ENCODE measurements around the gene FGFR1OP2.

The FGFR1OP2 gene

GRCh38 chr12:27005495-27005894, 67.2 kb downstream of the FGFR1OP2 start:
- DNase-seq = no peak

GRCh38 chr12:27006797-27007467, 68.7 kb downstream of the FGFR1OP2 start:
- DNase-seq = no peak

- DNase-seq = no peak
Observed at GRCh38 chr12:27008081-27008480, 69.8 kb downstream of the FGFR1OP2 start.

- DNase-seq = no peak
Observed at GRCh38 chr12:27009881-27010301, 71.6 kb downstream of the FGFR1OP2 start.

GRCh38 chr12:27012239-27012981, 74.1 kb downstream of the FGFR1OP2 start:
- no peak for DNase-seq

- no peak for DNase-seq
Observed at GRCh38 chr12:27012982-27013255, 74.6 kb downstream of the FGFR1OP2 start.

- no peak for DNase-seq
Observed at GRCh38 chr12:27013611-27014084, 75.4 kb downstream of the FGFR1OP2 start.

GRCh38 chr12:27014085-27014858, 76.0 kb downstream of the FGFR1OP2 start, which contains the start of gene TM7SF3:
TSS of gene TM7SF3 (minus strand) at chr12:27014384. CDS start at chr12:27014168, 216 bp downstream.
- DNase-seq = peak; percentile 81

GRCh38 chr12:27014859-27015729, 76.8 kb downstream of the FGFR1OP2 start:
- DNase-seq = no peak

- DNase-seq = no peak
Observed at GRCh38 chr12:27015730-27016076, 77.4 kb downstream of the FGFR1OP2 start.
